H9 (cell line): ENCODE results near the gene FBXO5. TPM values are rescaled to one million over a fixed set of nuclear protein-coding genes. Genes with fewer than 3 reads are reported as not detected.
A peak's percentile ranks its signal among the peaks of the same experiment; 100 is the strongest.

Experiments used
- DNase-seq: peaks from one replicate; pipeline ENCODE4 v3.0.0-alpha.2; 2017
- H2AFZ ChIP-seq: one replicate; pipeline ENCODE4 v1.6.1; 2013; ENCODE audit warnings: mild to moderate bottlenecking, low read length, control low read depth, moderate library complexity
- H2AK5ac ChIP-seq: 2 replicates; pipeline ENCODE4 v1.6.1; 2013; ENCODE audit warnings: low read length, control low read depth, mixed read lengths; ENCODE audit not compliant: insufficient read length
- H2BK120ac ChIP-seq: one replicate; pipeline ENCODE4 v1.6.1; 2013; ENCODE audit warnings: low read depth, mild to moderate bottlenecking, low read length, control low read depth, inconsistent platforms; ENCODE audit not compliant: poor library complexity, severe bottlenecking
- H2BK12ac ChIP-seq: 2 replicates; pipeline ENCODE4 v1.6.1; 2013; ENCODE audit warnings: low read length, control low read depth, mixed read lengths, low read depth; ENCODE audit not compliant: insufficient read length
- H2BK15ac ChIP-seq: 2 replicates; pipeline ENCODE4 v1.6.1; 2013; ENCODE audit warnings: low read depth, low read length, control low read depth
- H2BK20ac ChIP-seq: one replicate; pipeline ENCODE4 v1.6.1; 2013; ENCODE audit warnings: low read depth, mild to moderate bottlenecking, low read length, control low read depth, inconsistent platforms; ENCODE audit not compliant: poor library complexity, severe bottlenecking
- H2BK5ac ChIP-seq: 2 replicates; pipeline ENCODE4 v1.6.1; 2013; ENCODE audit warnings: low read length, control low read depth, mixed read lengths; ENCODE audit not compliant: insufficient read length
- H3K14ac ChIP-seq: 2 replicates; pipeline ENCODE4 v1.6.1; 2013; ENCODE audit warnings: low read length, control low read depth; ENCODE audit not compliant: insufficient read depth
- H3K18ac ChIP-seq: 2 replicates; pipeline ENCODE4 v1.6.1; 2013; ENCODE audit warnings: low read depth, mild to moderate bottlenecking, mixed read lengths, low read length, control low read depth; ENCODE audit not compliant: insufficient read length
- H3K23ac ChIP-seq: 2 replicates; pipeline ENCODE4 v1.6.1; 2013; ENCODE audit warnings: low read length, control low read depth, mixed read lengths, low read depth; ENCODE audit not compliant: insufficient read length
- H3K23me2 ChIP-seq: 2 replicates; pipeline ENCODE4 v1.6.1; 2013; ENCODE audit warnings: low read depth, mild to moderate bottlenecking, mixed read lengths, low read length, control low read depth; ENCODE audit not compliant: insufficient read length, poor library complexity, severe bottlenecking
- H3K27ac ChIP-seq: 2 replicates; pipeline ENCODE4 v1.5.1; 2013; ENCODE audit warnings: low read length, control low read depth, mixed read lengths, low read depth; ENCODE audit not compliant: insufficient read length
- H3K27me3 ChIP-seq: 2 replicates; pipeline ENCODE4 v1.6.1; 2013; ENCODE audit warnings: low read length, control low read depth, inconsistent platforms; ENCODE audit not compliant: insufficient read depth
- H3K4ac ChIP-seq: 2 replicates; pipeline ENCODE4 v1.6.1; 2013; ENCODE audit warnings: low read depth, mild to moderate bottlenecking, control low read depth, inconsistent platforms, low read length, moderate library complexity
- H3K4me1 ChIP-seq: 2 replicates; pipeline ENCODE4 v1.6.1; 2013; ENCODE audit warnings: low read length, control low read depth, inconsistent platforms; ENCODE audit not compliant: insufficient read depth
- H3K4me2 ChIP-seq: 2 replicates; pipeline ENCODE4 v1.6.1; 2013; ENCODE audit warnings: low read length, control low read depth, mixed read lengths; ENCODE audit not compliant: insufficient read length, insufficient read depth
- H3K56ac ChIP-seq: 2 replicates; pipeline ENCODE4 v1.6.1; 2013; ENCODE audit warnings: low read depth, mild to moderate bottlenecking, mixed read lengths, low read length, control low read depth; ENCODE audit not compliant: insufficient read length
- H3K79me1 ChIP-seq: 2 replicates; pipeline ENCODE4 v1.6.1; 2013; ENCODE audit warnings: low read depth, mild to moderate bottlenecking, moderate library complexity, low read length, control low read depth, inconsistent platforms; ENCODE audit not compliant: insufficient read depth, poor library complexity, severe bottlenecking
- H3K79me2 ChIP-seq: 2 replicates; pipeline ENCODE4 v1.6.1; 2013; ENCODE audit warnings: low read length, control low read depth, inconsistent platforms; ENCODE audit not compliant: insufficient read depth
- H3K9ac ChIP-seq: 2 replicates; pipeline ENCODE4 v1.6.1; 2013; ENCODE audit warnings: low read length, control low read depth, mixed read lengths; ENCODE audit not compliant: insufficient read length; ENCODE audit errors: extremely low read depth
- H3K9me3 ChIP-seq: one replicate; pipeline ENCODE4 v1.6.1; 2013; ENCODE audit warnings: low read depth, low read length, inconsistent platforms; ENCODE audit not compliant: control insufficient read depth
- H3T11ph ChIP-seq: one replicate; pipeline ENCODE4 v1.6.1; 2013; ENCODE audit warnings: mild to moderate bottlenecking, low read length, control low read depth, inconsistent platforms
- H4K20me1 ChIP-seq: one replicate; pipeline ENCODE4 v1.6.1; 2013; ENCODE audit not compliant: control insufficient read depth, insufficient read length, insufficient read depth
- H4K5ac ChIP-seq: 2 replicates; pipeline ENCODE4 v1.6.1; 2013; ENCODE audit warnings: low read depth, mild to moderate bottlenecking, mixed read lengths, low read length, control low read depth; ENCODE audit not compliant: insufficient read length
- H4K8ac ChIP-seq: replicated peaks from 2 replicates; pipeline ENCODE4 v1.6.1; 2013; ENCODE audit warnings: low read length, control low read depth, mixed read lengths, low read depth; ENCODE audit not compliant: insufficient read length
- H4K91ac ChIP-seq: 2 replicates; pipeline ENCODE4 v1.6.1; 2013; ENCODE audit warnings: low read depth, mild to moderate bottlenecking, moderate library complexity, mixed read lengths, low read length, control low read depth; ENCODE audit not compliant: insufficient read length
- H3K27ac Mint-ChIP-seq, 3 experiments: 2 replicates in 2 of 3; 3 replicates in 1 of 3; pipeline ENCODE4 v1.8.0; 2020 to 2021; ENCODE audit warnings: mixed read lengths in 3 of 3, mild to moderate bottlenecking in 1 of 3, moderate library complexity in 1 of 3
- H3K27me3 Mint-ChIP-seq: 2 replicates; pipeline ENCODE4 v1.8.0; 2021; ENCODE audit warnings: low read depth, mild to moderate bottlenecking, moderate library complexity, mixed read lengths
- H3K36me3 Mint-ChIP-seq, 3 experiments: 2 replicates in 2 of 3; 3 replicates in 1 of 3; pipeline ENCODE4 v1.8.0; 2020 to 2021; ENCODE audit warnings: low read depth in 3 of 3, mixed read lengths in 3 of 3; ENCODE audit not compliant: insufficient read depth in 1 of 3
- H3K4me1 Mint-ChIP-seq, 2 experiments: 2 replicates each; pipeline ENCODE4 v1.8.0; 2020; ENCODE audit warnings: mixed read lengths in 2 of 2
- H3K4me3 Mint-ChIP-seq, 2 experiments: 2 replicates in 1 of 2; 3 replicates in 1 of 2; pipeline ENCODE4 v1.8.0; 2020 to 2021; ENCODE audit warnings: mild to moderate bottlenecking in 2 of 2, mixed read lengths in 2 of 2, moderate library complexity in 1 of 2
- H3K9me3 Mint-ChIP-seq, 2 experiments: 2 replicates in 1 of 2; 3 replicates in 1 of 2; pipeline ENCODE4 v1.8.0; 2020; ENCODE audit warnings: mild to moderate bottlenecking in 2 of 2, mixed read lengths in 2 of 2, moderate library complexity in 1 of 2
- CTCF ChIP-seq: fragments of 200-600 bp; sonication (generic); conservative IDR thresholded peaks from 3 replicates; pipeline ENCODE4 v1.8.0; 2021; ENCODE audit warnings: antibody characterized with exemption, mild to moderate bottlenecking
- WGBS: extraction: QIAGEN DNeasy Blood & Tissue Kit; methylation state at CpG from one replicate; pipeline ENCODE4 v1.1.7; 2013; ENCODE audit warnings: missing lambda C conversion rate, low lambda C conversion rate, mixed read lengths; ENCODE audit not compliant: insufficient read length; ENCODE audit errors: extremely low coverage; 5-methylcytosine and 5-hydroxymethylcytosine counted together
- total RNA-seq: library from RNA; stranded (reverse); gene quantifications from 2 replicates; pipeline ENCODE4 v1.2.1, GENCODE V29; 2021

The FBXO5 gene
- total RNA-seq, 1 experiment from 2014 or later, result 47.6 TPM

- Histone ChIP-seq H4K5ac (no peak overlapping the region), H3K4me1 (no peaks in the 10 kb centered on the region), H4K8ac (no peak overlapping the region), H3K4ac (no peak overlapping the region), H2BK15ac (no peak overlapping the region), H3K9me3 (no peaks in the 10 kb centered on the region), H3K4me2 (peak overlapping the region; percentile 95), H3K18ac (no peak overlapping the region), H3K14ac (no peak overlapping the region), H3K9ac (peak overlapping the region; percentile 91), H3K23me2 (peaks cover 9% of the 10 kb centered on the region), H2BK120ac (no peak overlapping the region), H3K56ac (no peak overlapping the region), H3K79me2 (peaks cover 41% of the 10 kb centered on the region; the same call in 1 of the 2 replicates), H2BK20ac (no peak overlapping the region), H2AFZ (no peak overlapping the region), H3K79me1 (peaks cover 2% of the 10 kb centered on the region), H2AK5ac (no peak overlapping the region), H3K27me3 (no peaks in the 10 kb centered on the region), H3T11ph (no peak overlapping the region), H4K20me1 (no peaks in the 10 kb centered on the region), H3K27ac (no peak overlapping the region), H4K91ac (no peak overlapping the region), H2BK12ac (no peak overlapping the region), H2BK5ac (no peak overlapping the region), H3K23ac (no peak overlapping the region)
- H3K27ac Mint-ChIP-seq, result peak overlapping the region; percentile 3 to 95 (median 78); a peak in 5 of 7 replicates
- WGBS, result no CpG with 5 or more reads among the region's 7 CpGs
- H3K4me3 Mint-ChIP-seq, result peak overlapping the region; percentile 92 to 98
- H3K4me1 Mint-ChIP-seq, result peaks cover 26 to 29% of the 10 kb centered on the region in 2 experiments
- no peaks in the 10 kb centered on the region; the same call in 1 of the 2 replicates for H3K27me3 Mint-ChIP-seq
- DNase-seq, result no peak
- peaks cover 19 to 24% (median 22%) of the 10 kb centered on the region in 3 experiments; a peak in 6 of 7 replicates for H3K36me3 Mint-ChIP-seq
- H3K9me3 Mint-ChIP-seq, result no peaks in the 10 kb centered on the region; a peak in 1 of 5 replicates
- no peak for TF ChIP-seq CTCF
Observed at GRCh38 chr6:152984513-152984872, 1.7 kb upstream of the FBXO5 start.
